SK-N-SH treated with all-trans-retinoic acid at 6 μM for 48 hours (cell line): ENCODE data around the gene ARID1A.

ENCODE experiments used
- ATAC-seq: fragments of 200-7000 bp; cut with Tn5 transposase; 3 replicates; pipeline ENCODE4 v1.9.1; 2020; ENCODE audit warnings: mild to moderate bottlenecking, moderate library complexity
- ARNTL ChIP-seq: fragments of 450-650 bp; formaldehyde crosslinking; IDR thresholded peaks from 2 replicates; pipeline ENCODE4 v1.5.0; 2020; ENCODE audit warnings: low read depth, mild to moderate bottlenecking, moderate library complexity, borderline replicate concordance
- BACH2 ChIP-seq: fragments of 250-450 bp; sonication (Bioruptor Pico); IDR thresholded peaks from 2 replicates; pipeline ENCODE4 v1.9.0; 2021; ENCODE audit warnings: mild to moderate bottlenecking, borderline replicate concordance
- CSDC2 ChIP-seq: fragments of 250-450 bp; sonication (Bioruptor Pico); IDR thresholded peaks from 2 replicates; pipeline ENCODE4 v1.5.0; 2020; ENCODE audit warnings: mild to moderate bottlenecking, moderate library complexity
- ESRRG ChIP-seq: fragments of 250-450 bp; sonication (Bioruptor Pico); IDR thresholded peaks from 2 replicates; pipeline ENCODE4 v1.6.1; 2021; ENCODE audit warnings: mild to moderate bottlenecking
- GLIS3 ChIP-seq: fragments of 250-450 bp; sonication (Bioruptor Pico); IDR thresholded peaks from 2 replicates; pipeline ENCODE4 v1.5.0; 2020; ENCODE audit warnings: mild to moderate bottlenecking, moderate library complexity
- ISL1 ChIP-seq: fragments of 250-450 bp; sonication (Bioruptor Pico); IDR thresholded peaks from 2 replicates; pipeline ENCODE4 v2.1.2; 2022; ENCODE audit warnings: mild to moderate bottlenecking, moderate library complexity
- OSR1 ChIP-seq: fragments of 250-450 bp; sonication (Bioruptor Pico); IDR thresholded peaks from 2 replicates; pipeline ENCODE4 v1.8.0; 2022; ENCODE audit warnings: moderate library complexity, mild to moderate bottlenecking, inconsistent platforms
- POU6F1 ChIP-seq: fragments of 250-450 bp; sonication (Bioruptor Pico); IDR thresholded peaks from 2 replicates; pipeline ENCODE4 v1.8.0; 2021; ENCODE audit warnings: low read depth, mild to moderate bottlenecking, moderate library complexity, borderline replicate concordance
- PPARA ChIP-seq: fragments of 250-450 bp; sonication (Bioruptor Pico); IDR thresholded peaks from 2 replicates; pipeline ENCODE4 v1.5.0; 2020; ENCODE audit warnings: mild to moderate bottlenecking, borderline replicate concordance
- RARB ChIP-seq: fragments of 250-450 bp; sonication (Bioruptor Pico); IDR thresholded peaks from 2 replicates; pipeline ENCODE4 v1.8.0; 2021; ENCODE audit warnings: mild to moderate bottlenecking, moderate library complexity
- SNAI2 ChIP-seq: fragments of 250-450 bp; sonication (Bioruptor Pico); IDR thresholded peaks from 2 replicates; pipeline ENCODE4 v1.5.0; 2020; ENCODE audit warnings: mild to moderate bottlenecking, moderate library complexity
- TCF4 ChIP-seq: fragments of 250-450 bp; sonication (Bioruptor Pico); IDR thresholded peaks from 2 replicates; pipeline ENCODE4 v1.8.0; 2021; ENCODE audit warnings: mild to moderate bottlenecking, moderate library complexity, borderline replicate concordance
- TOX ChIP-seq: fragments of 250-450 bp; sonication (Bioruptor Pico); IDR thresholded peaks from 2 replicates; pipeline ENCODE4 v1.8.0; 2021; ENCODE audit warnings: mild to moderate bottlenecking, moderate library complexity, borderline replicate concordance
- ZC3H10 ChIP-seq: fragments of 250-450 bp; sonication (Bioruptor Pico); IDR thresholded peaks from 2 replicates; pipeline ENCODE4 v1.5.1; 2021; ENCODE audit warnings: mild to moderate bottlenecking, moderate library complexity
- ZFP3 ChIP-seq: fragments of 250-450 bp; sonication (Bioruptor Pico); IDR thresholded peaks from 2 replicates; pipeline ENCODE4 v1.5.0; 2020; ENCODE audit warnings: mild to moderate bottlenecking, moderate library complexity
- ZNF565 ChIP-seq: fragments of 450-650 bp; formaldehyde crosslinking; conservative IDR thresholded peaks from 2 replicates; pipeline ENCODE4 v1.5.0; 2020; ENCODE audit warnings: low read depth, mild to moderate bottlenecking, moderate library complexity
- ZNF70 ChIP-seq: fragments of 450-650 bp; formaldehyde crosslinking; IDR thresholded peaks from 2 replicates; pipeline ENCODE4 v1.5.0; 2020; ENCODE audit warnings: mild to moderate bottlenecking, moderate library complexity
- ZNF8 ChIP-seq: fragments of 450-650 bp; formaldehyde crosslinking; IDR thresholded peaks from 2 replicates; pipeline ENCODE4 v1.5.0; 2020; ENCODE audit warnings: mild to moderate bottlenecking, moderate library complexity
- TF ChIP-seq, protein P1 (sequence below): fragments of 250-450 bp; sonication (Bioruptor Pico); IDR thresholded peaks from 2 replicates; pipeline ENCODE4 v1.5.1; 2020; ENCODE audit warnings: low read depth, mild to moderate bottlenecking, moderate library complexity
- TF ChIP-seq, protein P2 (sequence below): fragments of 250-450 bp; sonication (Bioruptor Pico); IDR thresholded peaks from 2 replicates; pipeline ENCODE4 v1.8.0; 2020; ENCODE audit warnings: mild to moderate bottlenecking, moderate library complexity, borderline replicate concordance
- TF ChIP-seq, protein P3 (sequence below): fragments of 250-450 bp; sonication (Bioruptor Pico); IDR thresholded peaks from 2 replicates; pipeline ENCODE4 v1.5.0; 2020; ENCODE audit warnings: mild to moderate bottlenecking, moderate library complexity
- TF ChIP-seq, protein P4 (sequence below): fragments of 250-450 bp; sonication (Bioruptor Pico); IDR thresholded peaks from 2 replicates; pipeline ENCODE4 v1.5.1; 2021; ENCODE audit warnings: mild to moderate bottlenecking, moderate library complexity

Gene ARID1A

DNA sequence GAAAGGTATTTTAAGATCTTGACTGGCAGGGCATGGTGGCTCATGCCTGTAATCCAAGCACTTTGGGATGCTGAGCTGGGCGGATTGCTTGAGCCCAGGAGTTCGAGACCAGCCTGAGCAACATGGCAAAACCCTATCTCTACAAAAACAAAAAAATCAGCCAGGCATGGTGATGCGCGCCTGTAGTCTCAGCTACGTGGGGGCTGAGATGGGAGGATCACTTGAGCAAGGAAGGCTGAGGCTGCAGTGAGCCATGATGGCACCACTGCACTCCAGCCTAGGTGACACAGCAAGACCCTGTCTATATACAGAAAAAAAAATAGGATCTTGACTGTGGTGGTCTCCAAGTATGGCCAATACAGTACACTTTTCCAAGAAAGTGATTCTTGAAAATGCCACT is 16.0 kb downstream of the ARID1A start:
- ATAC-seq, result no peak
- TF ChIP-seq ZNF565 (CRISPR knock-in tag), result no peak
- TF ChIP-seq ZC3H10 (CRISPR knock-in tag), result no peak
- TF ChIP-seq, protein P1, sequence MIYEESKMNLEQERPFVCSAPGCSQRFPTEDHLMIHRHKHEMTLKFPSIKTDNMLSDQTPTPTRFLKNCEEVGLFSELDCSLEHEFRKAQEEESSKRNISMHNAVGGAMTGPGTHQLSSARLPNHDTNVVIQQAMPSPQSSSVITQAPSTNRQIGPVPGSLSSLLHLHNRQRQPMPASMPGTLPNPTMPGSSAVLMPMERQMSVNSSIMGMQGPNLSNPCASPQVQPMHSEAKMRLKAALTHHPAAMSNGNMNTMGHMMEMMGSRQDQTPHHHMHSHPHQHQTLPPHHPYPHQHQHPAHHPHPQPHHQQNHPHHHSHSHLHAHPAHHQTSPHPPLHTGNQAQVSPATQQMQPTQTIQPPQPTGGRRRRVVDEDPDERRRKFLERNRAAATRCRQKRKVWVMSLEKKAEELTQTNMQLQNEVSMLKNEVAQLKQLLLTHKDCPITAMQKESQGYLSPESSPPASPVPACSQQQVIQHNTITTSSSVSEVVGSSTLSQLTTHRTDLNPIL, result no peak
- TF ChIP-seq SNAI2 (CRISPR knock-in tag), result no peak
- TF ChIP-seq ARNTL (CRISPR knock-in tag), result no peak
- TF ChIP-seq CSDC2, result no peak
- no peak for TF ChIP-seq TCF4 (CRISPR knock-in tag)
- no peak for TF ChIP-seq GLIS3 (CRISPR knock-in tag)
- TF ChIP-seq, protein P2, sequence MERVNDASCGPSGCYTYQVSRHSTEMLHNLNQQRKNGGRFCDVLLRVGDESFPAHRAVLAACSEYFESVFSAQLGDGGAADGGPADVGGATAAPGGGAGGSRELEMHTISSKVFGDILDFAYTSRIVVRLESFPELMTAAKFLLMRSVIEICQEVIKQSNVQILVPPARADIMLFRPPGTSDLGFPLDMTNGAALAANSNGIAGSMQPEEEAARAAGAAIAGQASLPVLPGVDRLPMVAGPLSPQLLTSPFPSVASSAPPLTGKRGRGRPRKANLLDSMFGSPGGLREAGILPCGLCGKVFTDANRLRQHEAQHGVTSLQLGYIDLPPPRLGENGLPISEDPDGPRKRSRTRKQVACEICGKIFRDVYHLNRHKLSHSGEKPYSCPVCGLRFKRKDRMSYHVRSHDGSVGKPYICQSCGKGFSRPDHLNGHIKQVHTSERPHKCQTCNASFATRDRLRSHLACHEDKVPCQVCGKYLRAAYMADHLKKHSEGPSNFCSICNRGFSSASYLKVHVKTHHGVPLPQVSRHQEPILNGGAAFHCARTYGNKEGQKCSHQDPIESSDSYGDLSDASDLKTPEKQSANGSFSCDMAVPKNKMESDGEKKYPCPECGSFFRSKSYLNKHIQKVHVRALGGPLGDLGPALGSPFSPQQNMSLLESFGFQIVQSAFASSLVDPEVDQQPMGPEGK (CRISPR knock-in tag), result no peak
- TF ChIP-seq RARB (CRISPR knock-in tag), result no peak
- no peak for TF ChIP-seq ESRRG (CRISPR knock-in tag)

DNA sequence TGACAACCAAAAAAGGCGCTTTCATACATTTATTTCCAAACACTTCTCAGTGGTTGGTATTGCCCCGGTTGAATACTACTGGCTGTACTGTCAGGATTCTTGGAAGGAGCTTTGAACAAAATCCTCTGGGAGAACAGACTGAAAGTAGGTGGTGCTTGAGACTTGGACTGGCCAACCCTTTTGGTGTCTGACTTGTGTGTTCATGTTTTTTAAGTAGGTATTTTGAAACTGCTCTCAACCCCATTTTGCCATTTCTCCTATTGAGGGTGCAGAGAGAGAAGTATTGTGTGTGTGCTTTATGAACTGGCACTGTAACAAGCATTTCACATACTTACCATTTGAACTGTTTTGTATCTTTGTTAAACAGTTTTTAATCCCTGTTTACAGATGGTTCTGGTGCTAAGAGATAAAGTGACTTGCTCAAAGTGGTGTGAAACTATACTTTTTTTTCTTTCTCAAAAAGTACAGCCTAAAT is 21.2 kb downstream of the ARID1A start:
- ATAC-seq, result no peak
- TF ChIP-seq TOX (CRISPR knock-in tag), result no peak
- no peak for TF ChIP-seq ZFP3
- TF ChIP-seq OSR1 (CRISPR knock-in tag), result no peak
- no peak for TF ChIP-seq ARNTL (CRISPR knock-in tag)
- no peak for TF ChIP-seq PPARA
- TF ChIP-seq, protein P3, sequence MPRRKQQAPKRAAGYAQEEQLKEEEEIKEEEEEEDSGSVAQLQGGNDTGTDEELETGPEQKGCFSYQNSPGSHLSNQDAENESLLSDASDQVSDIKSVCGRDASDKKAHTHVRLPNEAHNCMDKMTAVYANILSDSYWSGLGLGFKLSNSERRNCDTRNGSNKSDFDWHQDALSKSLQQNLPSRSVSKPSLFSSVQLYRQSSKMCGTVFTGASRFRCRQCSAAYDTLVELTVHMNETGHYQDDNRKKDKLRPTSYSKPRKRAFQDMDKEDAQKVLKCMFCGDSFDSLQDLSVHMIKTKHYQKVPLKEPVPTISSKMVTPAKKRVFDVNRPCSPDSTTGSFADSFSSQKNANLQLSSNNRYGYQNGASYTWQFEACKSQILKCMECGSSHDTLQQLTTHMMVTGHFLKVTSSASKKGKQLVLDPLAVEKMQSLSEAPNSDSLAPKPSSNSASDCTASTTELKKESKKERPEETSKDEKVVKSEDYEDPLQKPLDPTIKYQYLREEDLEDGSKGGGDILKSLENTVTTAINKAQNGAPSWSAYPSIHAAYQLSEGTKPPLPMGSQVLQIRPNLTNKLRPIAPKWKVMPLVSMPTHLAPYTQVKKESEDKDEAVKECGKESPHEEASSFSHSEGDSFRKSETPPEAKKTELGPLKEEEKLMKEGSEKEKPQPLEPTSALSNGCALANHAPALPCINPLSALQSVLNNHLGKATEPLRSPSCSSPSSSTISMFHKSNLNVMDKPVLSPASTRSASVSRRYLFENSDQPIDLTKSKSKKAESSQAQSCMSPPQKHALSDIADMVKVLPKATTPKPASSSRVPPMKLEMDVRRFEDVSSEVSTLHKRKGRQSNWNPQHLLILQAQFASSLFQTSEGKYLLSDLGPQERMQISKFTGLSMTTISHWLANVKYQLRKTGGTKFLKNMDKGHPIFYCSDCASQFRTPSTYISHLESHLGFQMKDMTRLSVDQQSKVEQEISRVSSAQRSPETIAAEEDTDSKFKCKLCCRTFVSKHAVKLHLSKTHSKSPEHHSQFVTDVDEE (CRISPR knock-in tag), result no peak
- no peak for TF ChIP-seq ESRRG (CRISPR knock-in tag)
- TF ChIP-seq ISL1 (CRISPR knock-in tag), result no peak
- TF ChIP-seq, protein P4, sequence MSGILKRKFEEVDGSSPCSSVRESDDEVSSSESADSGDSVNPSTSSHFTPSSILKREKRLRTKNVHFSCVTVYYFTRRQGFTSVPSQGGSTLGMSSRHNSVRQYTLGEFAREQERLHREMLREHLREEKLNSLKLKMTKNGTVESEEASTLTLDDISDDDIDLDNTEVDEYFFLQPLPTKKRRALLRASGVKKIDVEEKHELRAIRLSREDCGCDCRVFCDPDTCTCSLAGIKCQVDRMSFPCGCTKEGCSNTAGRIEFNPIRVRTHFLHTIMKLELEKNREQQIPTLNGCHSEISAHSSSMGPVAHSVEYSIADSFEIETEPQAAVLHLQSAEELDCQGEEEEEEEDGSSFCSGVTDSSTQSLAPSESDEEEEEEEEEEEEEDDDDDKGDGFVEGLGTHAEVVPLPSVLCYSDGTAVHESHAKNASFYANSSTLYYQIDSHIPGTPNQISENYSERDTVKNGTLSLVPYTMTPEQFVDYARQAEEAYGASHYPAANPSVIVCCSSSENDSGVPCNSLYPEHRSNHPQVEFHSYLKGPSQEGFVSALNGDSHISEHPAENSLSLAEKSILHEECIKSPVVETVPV (CRISPR knock-in tag), result no peak
- TF ChIP-seq POU6F1 (CRISPR knock-in tag), result no peak
- TF ChIP-seq SNAI2 (CRISPR knock-in tag), result no peak
- TF ChIP-seq GLIS3 (CRISPR knock-in tag), result no peak

GRCh38 chr1:26719205-26719604 is 23.4 kb downstream of the ARID1A start:
- TF ChIP-seq ZC3H10 (CRISPR knock-in tag), result no peak
- TF ChIP-seq SNAI2 (CRISPR knock-in tag), result no peak
- TF ChIP-seq ESRRG (CRISPR knock-in tag), result no peak
- no peak for TF ChIP-seq PPARA
- TF ChIP-seq, protein P3 (CRISPR knock-in tag), result no peak
- TF ChIP-seq ZNF8 (CRISPR knock-in tag), result no peak
- no peak for TF ChIP-seq ZNF565 (CRISPR knock-in tag)
- TF ChIP-seq, protein P4 (CRISPR knock-in tag), result no peak
- TF ChIP-seq BACH2 (CRISPR knock-in tag), result no peak
- TF ChIP-seq ISL1 (CRISPR knock-in tag), result no peak
- TF ChIP-seq ZNF70 (CRISPR knock-in tag), result no peak
- no peak for TF ChIP-seq ARNTL (CRISPR knock-in tag)
- ATAC-seq, result no peak
